Astrocyte of the cerebellum (primary cell): Measurements from ENCODE around the gene ITPK1.

ENCODE experiments used
- DNase-seq: peaks from one replicate; pipeline ENCODE4 v3.0.0-alpha.2; 2011; ENCODE audit warnings: low read depth
- H3K4me3 ChIP-seq: 2 replicates; pipeline ENCODE4 v1.5.1; 2011; ENCODE audit warnings: mild to moderate bottlenecking, low read depth, low read length, moderate library complexity
- in situ Hi-C: cut with HindIII; loops from 2 replicates; pipeline ENCODE4 v1.10.0; 2017; ENCODE audit warnings: low sequenced_read_pairs
- TF ChIP-seq, protein P1 (sequence below): IDR thresholded peaks from 2 replicates; pipeline ENCODE4 v1.5.1; 2012; ENCODE audit warnings: low read length, low read depth, moderate library complexity, mild to moderate bottlenecking; ENCODE audit errors: missing control alignments

Gene ITPK1

DNA sequence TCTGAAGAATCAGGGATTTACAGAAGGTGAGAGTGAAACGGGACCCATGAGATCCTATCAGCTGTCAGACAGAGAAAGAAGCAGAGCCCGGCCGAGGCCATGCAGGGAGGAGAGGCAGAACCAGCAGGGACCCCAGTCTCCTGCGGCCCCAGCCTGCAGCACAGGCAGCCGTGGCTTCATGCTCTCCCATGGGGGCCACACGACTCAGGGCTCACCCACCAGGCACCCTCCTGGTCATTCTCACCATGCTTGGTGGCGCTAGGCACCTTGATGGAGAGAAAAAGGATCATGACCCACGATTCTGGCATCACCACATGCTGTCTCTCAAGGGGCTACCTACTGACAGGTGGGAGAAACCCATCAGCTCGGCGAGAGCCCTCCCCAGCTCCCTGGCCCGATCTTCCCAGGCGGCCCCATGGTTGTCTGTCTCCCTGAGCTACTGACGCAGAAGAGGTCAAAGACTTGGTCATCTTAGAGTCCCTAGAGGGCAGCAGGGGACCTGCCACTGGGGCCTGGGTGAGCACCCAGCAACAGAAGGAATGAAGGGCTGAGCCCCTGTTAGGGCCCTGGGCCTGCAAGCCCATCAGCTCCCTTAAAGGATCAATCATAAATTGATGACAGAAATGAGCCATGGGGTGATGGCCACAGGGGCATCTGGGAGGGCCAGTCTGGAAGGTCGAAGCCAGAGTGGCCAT is 58.0 kb downstream of the ITPK1 start:
- DNase-seq: no peak
- TF ChIP-seq, protein P1, sequence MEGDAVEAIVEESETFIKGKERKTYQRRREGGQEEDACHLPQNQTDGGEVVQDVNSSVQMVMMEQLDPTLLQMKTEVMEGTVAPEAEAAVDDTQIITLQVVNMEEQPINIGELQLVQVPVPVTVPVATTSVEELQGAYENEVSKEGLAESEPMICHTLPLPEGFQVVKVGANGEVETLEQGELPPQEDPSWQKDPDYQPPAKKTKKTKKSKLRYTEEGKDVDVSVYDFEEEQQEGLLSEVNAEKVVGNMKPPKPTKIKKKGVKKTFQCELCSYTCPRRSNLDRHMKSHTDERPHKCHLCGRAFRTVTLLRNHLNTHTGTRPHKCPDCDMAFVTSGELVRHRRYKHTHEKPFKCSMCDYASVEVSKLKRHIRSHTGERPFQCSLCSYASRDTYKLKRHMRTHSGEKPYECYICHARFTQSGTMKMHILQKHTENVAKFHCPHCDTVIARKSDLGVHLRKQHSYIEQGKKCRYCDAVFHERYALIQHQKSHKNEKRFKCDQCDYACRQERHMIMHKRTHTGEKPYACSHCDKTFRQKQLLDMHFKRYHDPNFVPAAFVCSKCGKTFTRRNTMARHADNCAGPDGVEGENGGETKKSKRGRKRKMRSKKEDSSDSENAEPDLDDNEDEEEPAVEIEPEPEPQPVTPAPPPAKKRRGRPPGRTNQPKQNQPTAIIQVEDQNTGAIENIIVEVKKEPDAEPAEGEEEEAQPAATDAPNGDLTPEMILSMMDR: no peak
- H3K4me3 ChIP-seq: no peak overlapping the region
- in situ Hi-C loops: no loop called here

DNA sequence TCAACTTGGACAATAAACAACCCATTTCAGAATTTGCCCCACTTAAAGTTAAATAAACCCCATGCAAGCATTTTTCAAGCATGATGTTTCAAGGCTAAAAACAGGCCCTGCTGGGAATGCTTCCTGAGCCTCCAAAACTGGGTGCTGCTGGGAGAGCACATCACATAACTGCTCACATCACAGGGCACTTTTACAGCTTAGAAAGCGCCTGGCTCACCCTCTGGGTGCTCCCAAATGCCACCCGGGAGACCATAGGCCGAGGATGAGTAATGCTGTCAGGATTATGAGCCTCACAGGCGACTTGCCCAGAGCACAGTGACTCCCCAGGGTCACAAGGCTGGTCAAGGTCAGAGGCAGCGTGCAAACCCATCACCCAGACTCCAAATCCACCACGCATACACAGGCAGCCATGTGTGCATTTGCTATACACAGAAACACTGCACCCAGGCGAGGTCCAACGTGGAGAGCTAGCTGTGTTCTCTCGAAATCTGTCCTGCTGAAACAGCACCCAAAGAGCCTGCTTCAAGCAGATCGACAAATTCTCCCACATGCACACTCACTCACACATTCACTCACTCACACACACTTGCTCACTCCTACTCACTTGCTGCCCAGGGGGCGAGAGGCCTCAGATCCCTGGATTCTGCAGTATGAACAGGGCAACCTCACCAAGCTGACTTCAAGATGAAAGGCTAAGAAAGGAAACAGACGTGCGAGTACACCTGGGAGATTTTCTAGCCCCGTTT is 58.7 kb downstream of the ITPK1 start:
- in situ Hi-C loops: no loop called here
- DNase-seq: no peak

DNA sequence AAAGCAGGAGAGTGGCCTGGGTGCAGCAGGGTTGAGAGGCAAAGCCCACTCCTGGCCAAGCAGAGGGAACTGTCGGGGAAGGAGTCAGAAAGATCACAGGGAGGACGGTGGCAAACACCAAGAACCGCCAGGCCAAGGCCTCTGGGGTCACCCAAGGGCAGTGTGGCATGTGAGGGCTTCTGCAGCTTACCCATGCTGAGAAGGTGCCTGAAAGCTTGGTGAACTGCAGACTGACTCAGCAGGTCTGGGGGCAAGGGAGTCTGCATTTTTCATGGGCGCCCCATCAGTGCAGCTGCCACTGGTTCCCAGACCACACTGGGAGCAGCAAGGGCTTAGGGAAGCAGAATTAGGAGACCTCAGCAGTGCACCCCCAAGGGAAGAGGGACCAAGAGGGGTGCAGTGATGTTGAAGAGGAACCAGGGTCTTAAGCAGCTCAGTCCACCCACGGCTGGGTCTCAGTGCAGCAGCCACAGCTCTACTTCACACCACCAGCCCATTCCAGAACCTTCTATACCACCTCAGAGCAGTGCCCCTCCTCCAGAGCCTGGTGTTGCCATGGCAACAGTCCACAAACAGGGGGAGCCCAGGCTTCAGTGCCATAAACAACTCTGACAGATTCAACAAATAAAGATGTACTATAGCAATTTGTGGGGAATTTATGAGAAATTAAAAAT is 59.4 kb downstream of the ITPK1 start:
- in situ Hi-C loops: no loop called here
- H3K4me3 ChIP-seq: no peak overlapping the region
- DNase-seq: no peak
- TF ChIP-seq, protein P1: no peak

More for the DNA sequence above, 58.7 kb downstream of the ITPK1 start:
- TF ChIP-seq, protein P1: no peak
- H3K4me3 ChIP-seq: no peak overlapping the region

DNA sequence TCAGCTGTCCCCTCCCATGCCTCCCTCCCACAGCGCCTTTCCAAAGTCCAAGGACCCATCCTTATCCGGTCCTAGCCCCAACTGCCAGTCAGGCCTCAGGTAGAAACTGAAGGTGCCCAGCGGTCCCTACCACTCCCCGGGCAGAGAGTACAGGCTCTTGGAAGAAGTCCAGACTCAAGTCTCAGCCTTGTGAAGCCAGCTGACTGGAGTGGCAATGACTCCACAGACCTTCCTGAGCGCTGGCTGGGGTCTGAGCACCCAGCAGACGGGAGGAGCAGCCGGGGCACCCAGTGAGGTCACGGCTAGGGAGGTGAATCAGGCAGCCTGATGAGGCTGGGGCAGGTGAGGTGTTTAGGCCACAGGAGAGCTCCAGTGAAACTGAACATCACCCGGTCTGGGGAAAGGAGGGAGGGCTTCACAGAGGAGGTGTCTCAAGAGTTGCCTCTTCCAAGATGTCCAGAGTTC is 60.0 kb downstream of the ITPK1 start:
- in situ Hi-C loops: no loop called here
- TF ChIP-seq, protein P1: no peak
- no peak overlapping the region for H3K4me3 ChIP-seq
- no peak for DNase-seq

DNA sequence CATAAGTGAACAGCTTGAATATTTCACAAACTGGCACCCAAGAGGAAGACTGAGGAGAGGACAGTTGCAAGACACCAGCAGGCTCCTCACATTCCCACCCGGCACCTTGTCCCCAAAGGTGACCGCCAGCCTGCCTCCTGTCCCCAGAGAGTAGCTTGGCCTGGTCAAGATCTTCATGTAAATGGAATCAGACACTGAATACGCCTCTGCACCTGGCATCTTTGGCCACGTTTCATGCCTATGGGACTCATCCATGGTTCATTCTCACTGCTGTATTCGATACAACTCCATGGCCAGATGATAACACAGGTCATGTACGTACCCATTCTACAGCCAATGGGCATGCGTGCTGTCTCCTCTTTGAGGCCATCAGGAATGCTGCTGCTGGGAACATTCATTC is 60.8 kb downstream of the ITPK1 start:
- TF ChIP-seq, protein P1: no peak
- DNase-seq: no peak
- H3K4me3 ChIP-seq: no peak overlapping the region
- in situ Hi-C loops: no loop called here

DNA sequence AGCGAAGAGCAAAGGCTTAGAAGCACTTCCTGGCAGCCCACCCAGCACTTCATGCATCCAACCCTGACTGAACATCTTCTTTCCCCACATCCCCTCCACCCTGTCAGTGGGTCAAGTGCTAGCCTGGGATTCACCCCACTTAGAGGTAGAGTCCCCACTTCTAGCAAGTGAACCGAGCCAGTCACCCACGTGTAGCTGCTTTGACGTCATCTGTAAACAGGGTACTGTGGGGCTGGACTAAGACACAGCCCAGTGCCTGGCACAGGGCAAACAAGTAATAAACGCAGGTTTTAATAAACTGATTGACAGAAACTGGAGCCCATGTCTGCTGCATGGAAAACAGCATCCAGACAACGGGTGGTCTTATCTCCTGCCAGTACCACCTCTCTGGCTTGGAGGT is 61.7 kb downstream of the ITPK1 start:
- TF ChIP-seq, protein P1: no peak
- in situ Hi-C loops: no loop called here
- no peak for DNase-seq
- H3K4me3 ChIP-seq: no peak overlapping the region
